ENCODE results near the gene PRKN. TPM values are rescaled to one million over a fixed set of nuclear protein-coding genes. Genes with fewer than 3 reads are reported as not detected.

PRKN gene
- total RNA-seq, 4 donors from 2014 or later = 4.5 to 12.3 (median 9.0) TPM

GRCh38 chr6:161533266-161533665 is 1194.3 kb downstream of the PRKN start:
- no peak for DNase-seq
- no peaks in the 10 kb centered on the region for H3K36me3 ChIP-seq
- no peaks in the 10 kb centered on the region for H3K9me3 ChIP-seq
- TF ChIP-seq POLR2A (IDR thresholded peaks at IDR 0.05) (no peak), EP300 (IDR thresholded peaks at IDR 0.05; ENCODE audit: low read depth) (no peak), CTCF (IDR thresholded peaks at IDR 0.05) (no peak), POLR2AphosphoS5 (IDR thresholded peaks at IDR 0.05) (no peak)
- H3K27ac ChIP-seq = no peak overlapping the region
- no peaks in the 10 kb centered on the region for H3K4me1 ChIP-seq
- no peaks in the 10 kb centered on the region for H3K27me3 ChIP-seq
- no peak overlapping the region for H3K4me3 ChIP-seq
- in situ Hi-C loops (cut with MboI; ENCODE audit: low pct_ligation_motif_present in 1 of 4, low pct_unique_long_range_greater_than_20kb in 1 of 4, low sequenced_read_pairs in 3 of 4) (no loop called here), intact Hi-C loops (cut with DNase I; ENCODE audit: low total_unique reads) (no loop called here)
- WGBS, 2 donors (ENCODE audit: low coverage in 1 of 2) = 78 to 100% methylated on average over 1 to 9 of the region's 9 CpGs

DNA sequence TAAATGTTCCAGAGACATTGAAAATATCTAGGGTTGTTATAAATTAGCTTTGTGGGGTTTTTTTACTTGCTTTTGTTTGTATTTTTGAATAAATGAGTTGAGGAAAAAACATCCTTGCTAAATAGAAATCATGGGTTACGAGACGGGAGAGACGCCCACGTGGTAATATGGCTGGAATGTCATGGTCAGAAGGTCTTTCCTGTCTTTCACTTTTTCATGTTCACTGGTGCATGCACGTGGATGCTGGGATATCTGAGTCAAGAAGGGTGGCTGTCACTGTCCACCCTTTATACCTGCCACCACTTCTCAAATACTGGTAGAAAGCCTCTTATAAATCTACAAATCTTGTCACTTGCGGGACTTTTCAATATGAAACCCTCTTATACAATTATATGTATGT is 1195.0 kb downstream of the PRKN start:
- in situ Hi-C loops (cut with MboI; ENCODE audit: low pct_ligation_motif_present in 1 of 4, low pct_unique_long_range_greater_than_20kb in 1 of 4, low sequenced_read_pairs in 3 of 4) = no loop called here
- no peaks in the 10 kb centered on the region for H3K27me3 ChIP-seq
- H3K27ac ChIP-seq = no peak overlapping the region
- no peak for DNase-seq
- no peak overlapping the region for H3K4me3 ChIP-seq
- WGBS, 2 donors (ENCODE audit: low coverage in 1 of 2) = 88 to 95% methylated on average over 6 of the region's 6 CpGs
- no peaks in the 10 kb centered on the region for H3K4me1 ChIP-seq
- H3K36me3 ChIP-seq = no peaks in the 10 kb centered on the region
- intact Hi-C loops (cut with DNase I; ENCODE audit: low total_unique reads) = no loop called here
- no peak for TF ChIP-seq EP300 (IDR thresholded peaks at IDR 0.05; ENCODE audit: low read depth)
- no peak for TF ChIP-seq CTCF (IDR thresholded peaks at IDR 0.05)
- no peak for TF ChIP-seq POLR2AphosphoS5 (IDR thresholded peaks at IDR 0.05)
- TF ChIP-seq POLR2A (IDR thresholded peaks at IDR 0.05) = no peak
- H3K9me3 ChIP-seq = no peaks in the 10 kb centered on the region

DNA sequence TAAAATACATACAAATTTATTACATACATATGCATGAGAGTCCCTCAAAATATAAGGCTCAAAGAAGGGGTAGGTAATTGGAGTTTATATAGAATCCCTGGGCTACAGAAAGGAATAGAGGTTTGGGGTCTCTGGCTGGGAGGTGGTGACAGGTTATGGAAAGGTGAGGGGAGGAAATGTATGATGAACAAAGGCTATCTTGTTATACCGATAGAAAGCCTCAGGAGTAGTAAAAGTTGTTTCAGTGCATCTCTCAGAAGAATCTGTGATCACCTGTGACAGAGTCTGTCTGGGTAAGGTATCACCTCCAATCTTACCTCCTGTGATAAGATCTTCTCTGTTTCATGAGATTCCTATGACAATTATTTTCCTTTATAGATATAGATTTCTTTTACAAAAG is 1200.8 kb downstream of the PRKN start:
- in situ Hi-C loops (cut with MboI; ENCODE audit: low pct_ligation_motif_present in 1 of 4, low pct_unique_long_range_greater_than_20kb in 1 of 4, low sequenced_read_pairs in 3 of 4) = no loop called here
- no peak for DNase-seq
- H3K4me1 ChIP-seq = no peaks in the 10 kb centered on the region
- intact Hi-C loops (cut with DNase I; ENCODE audit: low total_unique reads) = no loop called here
- H3K27me3 ChIP-seq = no peaks in the 10 kb centered on the region
- H3K4me3 ChIP-seq = no peak overlapping the region
- WGBS, 2 donors (ENCODE audit: low coverage in 1 of 2) = 93 to 100% methylated on average over 1 of the region's 1 CpG
- TF ChIP-seq EP300 (IDR thresholded peaks at IDR 0.05; ENCODE audit: low read depth) (no peak), CTCF (IDR thresholded peaks at IDR 0.05) (no peak), POLR2A (IDR thresholded peaks at IDR 0.05) (no peak), POLR2AphosphoS5 (IDR thresholded peaks at IDR 0.05) (no peak)
- no peaks in the 10 kb centered on the region for H3K9me3 ChIP-seq
- H3K36me3 ChIP-seq = no peaks in the 10 kb centered on the region
- no peak overlapping the region for H3K27ac ChIP-seq

DNA sequence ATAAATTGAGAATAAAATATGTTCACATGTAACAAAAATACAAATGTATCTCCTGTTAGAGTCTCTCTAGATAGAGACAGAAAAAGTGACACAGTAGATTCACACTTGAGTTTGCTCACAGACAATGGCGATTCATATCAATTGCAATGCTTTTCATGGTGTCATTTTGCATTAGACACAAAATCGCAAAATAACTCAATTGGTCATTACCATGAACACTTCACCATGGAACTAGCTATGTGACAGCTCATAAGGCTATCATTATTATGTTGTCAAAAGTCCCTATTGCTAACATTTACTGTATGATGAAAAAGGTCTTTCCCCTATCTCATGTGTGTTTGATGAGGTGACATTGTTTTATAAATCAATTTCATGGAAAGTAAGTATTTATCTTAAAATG is 1204.2 kb downstream of the PRKN start:
- H3K4me3 ChIP-seq = no peak overlapping the region
- no peaks in the 10 kb centered on the region for H3K9me3 ChIP-seq
- no peak for DNase-seq
- H3K36me3 ChIP-seq = no peaks in the 10 kb centered on the region
- no peaks in the 10 kb centered on the region for H3K4me1 ChIP-seq
- TF ChIP-seq POLR2AphosphoS5 (IDR thresholded peaks at IDR 0.05) = no peak
- TF ChIP-seq POLR2A (IDR thresholded peaks at IDR 0.05) = no peak
- no peak for TF ChIP-seq EP300 (IDR thresholded peaks at IDR 0.05; ENCODE audit: low read depth)
- TF ChIP-seq CTCF (IDR thresholded peaks at IDR 0.05) = no peak
- in situ Hi-C loops (cut with MboI; ENCODE audit: low pct_ligation_motif_present in 1 of 4, low pct_unique_long_range_greater_than_20kb in 1 of 4, low sequenced_read_pairs in 3 of 4) (no loop called here), intact Hi-C loops (cut with DNase I; ENCODE audit: low total_unique reads) (no loop called here)
- H3K27ac ChIP-seq = no peak overlapping the region
- WGBS, 2 donors (ENCODE audit: low coverage in 1 of 2) = 71 to 100% methylated on average over 2 of the region's 2 CpGs
- H3K27me3 ChIP-seq = no peaks in the 10 kb centered on the region
